SH-SY5Y (cell line): ENCODE results near the gene PAF1.

Experiments used
- GATA2 ChIP-seq: IDR thresholded peaks from 2 replicates; pipeline ENCODE4 v1.6.1; 2011; ENCODE audit warnings: mild to moderate bottlenecking, low read depth, low read length
- GATA3 ChIP-seq: IDR thresholded peaks from 2 replicates; pipeline ENCODE4 v1.6.1; 2011; ENCODE audit warnings: low read depth, mild to moderate bottlenecking, low read length, moderate library complexity

GRCh38 chr19:39410017-39410830 is 19.3 kb upstream of the PAF1 start:
- TF ChIP-seq GATA2 (no peak), GATA3 (no peak)
